ENCODE measurements around the gene GALNT17.

DNA sequence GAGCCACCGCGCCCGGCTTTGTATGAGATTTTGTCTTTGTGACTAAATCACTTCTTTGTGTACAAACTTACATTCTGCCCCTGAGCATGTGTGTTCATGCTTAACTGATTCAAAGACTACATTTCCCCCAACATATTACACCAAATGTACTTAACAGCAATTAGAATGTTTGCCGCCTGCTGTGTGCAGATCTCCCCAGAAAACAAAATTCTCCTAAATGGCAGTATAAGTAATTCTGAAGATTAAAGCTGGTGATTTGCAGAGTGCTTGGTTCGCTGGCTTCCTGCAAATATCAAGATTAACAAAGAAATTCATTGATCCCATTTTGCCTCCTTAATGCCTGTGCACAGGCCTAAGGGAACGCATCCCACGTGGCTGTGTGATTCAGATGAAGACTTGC, 230.3 kb downstream of the GALNT17 start:
- TF ChIP-seq, protein P1, sequence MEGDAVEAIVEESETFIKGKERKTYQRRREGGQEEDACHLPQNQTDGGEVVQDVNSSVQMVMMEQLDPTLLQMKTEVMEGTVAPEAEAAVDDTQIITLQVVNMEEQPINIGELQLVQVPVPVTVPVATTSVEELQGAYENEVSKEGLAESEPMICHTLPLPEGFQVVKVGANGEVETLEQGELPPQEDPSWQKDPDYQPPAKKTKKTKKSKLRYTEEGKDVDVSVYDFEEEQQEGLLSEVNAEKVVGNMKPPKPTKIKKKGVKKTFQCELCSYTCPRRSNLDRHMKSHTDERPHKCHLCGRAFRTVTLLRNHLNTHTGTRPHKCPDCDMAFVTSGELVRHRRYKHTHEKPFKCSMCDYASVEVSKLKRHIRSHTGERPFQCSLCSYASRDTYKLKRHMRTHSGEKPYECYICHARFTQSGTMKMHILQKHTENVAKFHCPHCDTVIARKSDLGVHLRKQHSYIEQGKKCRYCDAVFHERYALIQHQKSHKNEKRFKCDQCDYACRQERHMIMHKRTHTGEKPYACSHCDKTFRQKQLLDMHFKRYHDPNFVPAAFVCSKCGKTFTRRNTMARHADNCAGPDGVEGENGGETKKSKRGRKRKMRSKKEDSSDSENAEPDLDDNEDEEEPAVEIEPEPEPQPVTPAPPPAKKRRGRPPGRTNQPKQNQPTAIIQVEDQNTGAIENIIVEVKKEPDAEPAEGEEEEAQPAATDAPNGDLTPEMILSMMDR (IDR thresholded peaks at IDR 0.05), result no peak
- no peak for TF ChIP-seq POLR2A (IDR thresholded peaks at IDR 0.05)

Data from heart left ventricle (tissue), 13 donors.